HepG2 (cell line): ENCODE measurements around the gene POLG2. TPM values are rescaled to one million over a fixed set of nuclear protein-coding genes. Genes with fewer than 3 reads are reported as not detected.

Source experiments
- ATAC-seq: fragments of 200-7000 bp; cut with Tn5 transposase; 3 replicates; pipeline ENCODE4 v1.9.1; 2020; ENCODE audit warnings: mild to moderate bottlenecking, moderate library complexity
- BruUV-seq: library from RNA; stranded (reverse); fragments of 400-500 nt; replicated peaks from 2 replicates; lab custom pipeline; 2021; lab: Mats Ljungman, UMichigan
- CTCF ChIA-PET: fragments of 300-600 bp; formaldehyde crosslinking; extraction: SDS; loops from one replicate; lab custom pipeline; 2021; ENCODE audit warnings: low total read pairs, inconsistent platforms, low intra/inter-chr PET ratio; lab: Yijun Ruan, JAX
- POLR2A ChIA-PET: fragments of 350-600 bp; sonication (Branson Sonifier 250); formaldehyde crosslinking; loops from one replicate; lab custom pipeline; 2020; ENCODE audit warnings: antibody characterized with exemption, inconsistent platforms; lab: Yijun Ruan, JAX
- DNase-seq: peaks from one replicate; pipeline ENCODE4 v3.0.0-alpha.2; 2015; ENCODE audit warnings: low spot score
- FAIRE-seq: peaks from 3 replicates; lab custom pipeline; 2011; peaks lifted over from hg19 to GRCh38; lab: Jason Lieb, UNC
- H2AFZ ChIP-seq: one replicate; pipeline ENCODE4 v1.6.1; 2011; ENCODE audit warnings: low read length, inconsistent platforms
- H3K27ac ChIP-seq: fragments of 300-600 bp; 3 replicates; pipeline ENCODE4 v1.8.0; 2011; ENCODE audit warnings: mixed run types, mild to moderate bottlenecking, mixed read lengths, low read length, inconsistent platforms; ENCODE audit not compliant: insufficient read depth; ENCODE audit errors: extremely low read length
- H3K27me3 ChIP-seq, 2 experiments: fragments of 200-600 bp in 1 of 2; 2 replicates in 1 of 2; 3 replicates in 1 of 2; pipeline versions ENCODE4 v1.6.0 to v1.8.0; 2011; ENCODE audit warnings: low read length in 2 of 2, mild to moderate bottlenecking in 2 of 2, moderate library complexity in 2 of 2, inconsistent platforms in 1 of 2; ENCODE audit not compliant: insufficient read depth in 2 of 2, control insufficient read depth in 1 of 2
- H3K36me3 ChIP-seq, 2 experiments: fragments of 200-600 bp in 1 of 2; replicated peaks in 1 of 2; 2 replicates in 1 of 2; 3 replicates in 1 of 2; pipeline versions ENCODE4 v1.5.1 to v1.8.0; 2011; ENCODE audit warnings: low read length in 2 of 2, inconsistent platforms in 1 of 2; ENCODE audit not compliant: insufficient read depth in 2 of 2, control insufficient read depth in 1 of 2
- H3K4me1 ChIP-seq: 2 replicates; pipeline ENCODE4 v1.5.1; 2012; ENCODE audit warnings: low read length, inconsistent platforms; ENCODE audit not compliant: insufficient read depth
- H3K4me2 ChIP-seq: 2 replicates; pipeline ENCODE4 v1.6.0; 2011; ENCODE audit warnings: low read depth, low read length, inconsistent platforms
- H3K4me3 ChIP-seq, 3 experiments: fragments of 200-600 bp in 1 of 3; sonication (generic), shearing (Covaris generic) in 1 of 3; replicated peaks in 1 of 3; 2 replicates each; pipeline ENCODE4 v1.5.1; 2011 to 2016; ENCODE audit warnings: low read length in 3 of 3, inconsistent platforms in 2 of 3, low read depth in 2 of 3, mild to moderate bottlenecking in 2 of 3, control low read depth in 1 of 3, mixed read lengths in 1 of 3; ENCODE audit not compliant: insufficient read depth in 1 of 3
- H3K79me2 ChIP-seq: one replicate; pipeline ENCODE4 v1.6.1; 2011; ENCODE audit warnings: low read length, inconsistent platforms; ENCODE audit not compliant: insufficient read depth
- H3K9ac ChIP-seq: 2 replicates; pipeline ENCODE4 v1.6.0; 2011; ENCODE audit warnings: mild to moderate bottlenecking, low read depth, low read length, inconsistent platforms; ENCODE audit not compliant: insufficient read depth
- H3K9me3 ChIP-seq: 2 replicates; pipeline ENCODE4 v1.5.1; 2012; ENCODE audit warnings: mild to moderate bottlenecking, low read length
- H4K20me1 ChIP-seq: 2 replicates; pipeline ENCODE4 v1.6.0; 2011; ENCODE audit warnings: inconsistent platforms, mild to moderate bottlenecking, low read length, moderate library complexity; ENCODE audit not compliant: insufficient read depth
- EP300 ChIP-seq, 3 experiments: sonication (generic) in 1 of 3; formaldehyde crosslinking in 1 of 3; IDR thresholded peaks; 2 replicates each; pipeline versions ENCODE4 v1.5.1 to v1.6.1; 2011 to 2020; ENCODE audit warnings: low read depth in 2 of 3, low read length in 2 of 3, borderline replicate concordance in 1 of 3, improper control_type of control experiment in 1 of 3, mild to moderate bottlenecking in 1 of 3, missing genetic modification reagents in 1 of 3, moderate library complexity in 1 of 3
- HNRNPK ChIP-seq: fragments of 200-400 bp; formaldehyde crosslinking; IDR thresholded peaks from 2 replicates; pipeline ENCODE4 v1.6.1; 2018; ENCODE audit warnings: low read length, low read depth, moderate library complexity, mild to moderate bottlenecking; ENCODE audit not compliant: poor library complexity, severe bottlenecking
- POLR2AphosphoS5 ChIP-seq: IDR thresholded peaks from 2 replicates; pipeline ENCODE4 v1.6.1; 2012; ENCODE audit warnings: low read depth, low read length
- POLR2G ChIP-seq: fragments of 200-400 bp; formaldehyde crosslinking; IDR thresholded peaks from 2 replicates; pipeline ENCODE4 v1.6.1; 2018; ENCODE audit warnings: mild to moderate bottlenecking, low read depth, low read length, moderate library complexity
- SMAD9 ChIP-seq: sonication (generic); formaldehyde crosslinking; IDR thresholded peaks from 2 replicates; pipeline ENCODE4 v1.5.1; 2020; ENCODE audit warnings: mild to moderate bottlenecking, missing genetic modification reagents
- SRSF4 ChIP-seq: fragments of 200-400 bp; formaldehyde crosslinking; IDR thresholded peaks from one replicate; pipeline ENCODE4 v1.6.1; 2018; ENCODE audit warnings: mild to moderate bottlenecking, low read depth, low read length, moderate library complexity; ENCODE audit not compliant: poor library complexity, severe bottlenecking
- ZNF12 ChIP-seq: sonication (generic); formaldehyde crosslinking; IDR thresholded peaks from 2 replicates; pipeline ENCODE4 v1.5.0; 2020; ENCODE audit warnings: missing genetic modification reagents
- ZNF775 ChIP-seq: sonication (generic); formaldehyde crosslinking; IDR thresholded peaks from 2 replicates; pipeline ENCODE4 v1.4.0; 2020; ENCODE audit warnings: missing genetic modification reagents, mild to moderate bottlenecking, moderate library complexity, borderline replicate concordance
- ZNF776 ChIP-seq: sonication (generic); formaldehyde crosslinking; IDR thresholded peaks from 2 replicates; pipeline ENCODE4 v1.4.0; 2020; ENCODE audit warnings: mild to moderate bottlenecking, missing genetic modification reagents
- WGBS: methylation state at CpG from one replicate; pipeline ENCODE4 v1.1.6; 2017; ENCODE audit warnings: low lambda C conversion rate; 5-methylcytosine and 5-hydroxymethylcytosine counted together
- in situ Hi-C: cut with HindIII; loops from 2 replicates; pipeline ENCODE4 v1.10.0; 2017; ENCODE audit warnings: low pct_unique_long_range_greater_than_20kb; ENCODE audit not compliant: extremely low pct_ligation_motif_present
- intact Hi-C: fragments of 100-400 bp; cut with micrococcal nuclease; formaldehyde crosslinking; loops from one replicate; pipeline ENCODE4 v1.10.0; 2022; ENCODE audit not compliant: unreplicated experiment
- polyA plus RNA-seq, 8 experiments: library from polyadenylated mRNA; depleted of rRNA in 3 of 8; stranded (reverse) in 7 of 8; unstranded in 1 of 8; fragments of >200 nt; fragmentation: Illumina TruSeq in 4 of 8; extraction: Trizol in 4 of 8; gene quantifications; 2 replicates each; pipeline versions ENCODE4 v1.2.1 to v1.2.3, GENCODE V29; 2011 to 2016; ENCODE audit warnings: low read depth in 4 of 8, missing spikeins in 1 of 8, mixed read lengths in 1 of 8; ENCODE audit not compliant: insufficient read depth in 1 of 8
- total RNA-seq, 5 experiments: library from RNA; depleted of rRNA; stranded (reverse); fragments of >200 nt; fragmentation: Illumina TruSeq; extraction: Trizol; gene quantifications; 2 replicates each; pipeline ENCODE4 v1.2.3, GENCODE V29; 2016; ENCODE audit warnings: low read depth in 1 of 5

Gene POLG2
- total and polyA plus RNA-seq, 2 of the 13 experiments (the other 11 are each of a cell fraction or from before 2014, with no cell fraction given), result 21.1 to 25.5 TPM

DNA sequence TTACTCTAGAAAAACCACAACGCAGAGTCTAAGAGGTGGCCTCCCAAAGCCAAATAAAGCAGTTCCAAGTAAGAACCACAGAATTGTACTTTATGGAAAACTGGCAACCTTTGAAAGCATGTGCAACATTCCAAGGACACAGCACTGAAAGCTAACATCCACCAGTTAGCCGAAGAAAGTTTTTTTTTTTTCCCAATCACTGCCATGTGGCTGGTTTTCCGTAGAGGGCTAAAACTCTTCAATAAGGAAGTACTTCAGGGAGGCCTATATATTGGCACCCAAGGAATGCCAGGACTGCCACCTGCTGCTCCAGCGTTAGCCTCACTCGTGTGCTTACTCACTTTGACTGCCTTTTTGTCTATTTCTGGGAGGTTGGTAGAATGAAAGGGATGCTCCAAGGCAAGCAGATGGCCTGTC lies 35.1 kb upstream of the POLG2 start:
- Histone ChIP-seq H3K9me3 (no peaks in the 10 kb centered on the region), H3K4me3 (no peak overlapping the region), H3K9ac (no peak overlapping the region), H3K79me2 (no peaks in the 10 kb centered on the region), H4K20me1 (no peaks in the 10 kb centered on the region), H3K4me2 (no peak overlapping the region), H2AFZ (no peak overlapping the region), H3K27ac (no peak overlapping the region), H3K36me3 (peaks cover 35 to 89% of the 10 kb centered on the region in 2 experiments), H3K4me1 (no peaks in the 10 kb centered on the region), H3K27me3 (no peaks in the 10 kb centered on the region)
- FAIRE-seq, result no peak
- in situ Hi-C loops, result loop anchor here (25.0 kb wide), 1 partner anchor 105 kb away; no protein-coding TSS in a partner anchor
- CTCF ChIA-PET, result no interaction called here
- DNase-seq, result no peak
- intact Hi-C loops, result loop anchor here (5.0 to 10.0 kb wide), 2 partner anchors 115 to 203 kb away; no protein-coding TSS in a partner anchor
- POLR2A ChIA-PET, result interaction anchor here (1.1 kb wide), 1 partner anchor 25 kb away, joined by 3 read pairs; the partner anchor contains the start of gene CEP95
- TF ChIP-seq SRSF4 (no peak), EP300 (IDR thresholded peaks at IDR 0.05; ENCODE audit: low read depth in 2 of 2, low read length in 2 of 2) (no peak), EP300 (CRISPR knock-in tag; IDR thresholded peaks at IDR 0.05; ENCODE audit: borderline replicate concordance) (no peak), POLR2G (no peak), POLR2AphosphoS5 (no peak), SMAD9 (CRISPR knock-in tag) (no peak), ZNF776 (CRISPR knock-in tag) (no peak), ZNF775 (CRISPR knock-in tag) (no peak), ZNF12 (CRISPR knock-in tag) (no peak), HNRNPK (no peak)
- WGBS, result 94% methylated on average over 5 of the region's 5 CpGs
- no TSS peak for BruUV-seq
- ATAC-seq, result no peak
